Erythroblast (primary cell): ENCODE data around the gene PDE9A.

Experiments
- GATA1 ChIP-seq: IDR thresholded peaks from 2 replicates; pipeline ENCODE4 v1.6.1; 2011; ENCODE audit warnings: low read depth, mild to moderate bottlenecking, control low read depth, low read length, moderate library complexity
- POLR2A ChIP-seq: IDR thresholded peaks from 2 replicates; pipeline ENCODE4 v1.6.1; 2011; ENCODE audit warnings: mild to moderate bottlenecking, low read length

DNA sequence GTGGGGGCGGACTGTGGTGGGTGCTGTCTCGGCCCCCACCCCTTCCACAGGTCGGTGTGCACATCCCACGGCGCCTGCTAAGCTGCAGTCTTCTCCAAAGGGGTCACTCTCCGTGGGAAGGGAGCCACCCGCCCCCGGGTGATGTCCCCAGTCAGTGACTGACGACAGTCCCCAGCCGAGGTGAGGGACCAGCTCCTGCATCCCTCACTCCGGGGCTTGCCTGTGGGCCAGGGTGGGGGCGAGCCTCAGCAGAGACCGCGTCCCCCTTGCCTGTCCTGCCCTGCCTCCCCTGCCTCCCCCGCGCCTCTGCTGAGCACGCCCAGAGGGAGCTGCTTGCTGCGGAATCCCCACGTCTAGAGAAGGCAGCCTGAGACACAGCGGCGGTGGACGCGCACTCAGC is 35.9 kb upstream of the PDE9A start:
- TF ChIP-seq POLR2A: no peak
- no peak for TF ChIP-seq GATA1
